WTC11 (cell line): ENCODE measurements around the gene POLR1G. TPM values are rescaled to one million over a fixed set of nuclear protein-coding genes. Genes with fewer than 3 reads are reported as not detected.
"Not testable (repeated sequence)": the region's sequence is repeated elsewhere in the genome, so short reads cannot be mapped to it uniquely, and the experiment has no call there.

Source experiments
- ATAC-seq: fragments of 200-7000 bp; cut with Tn5 transposase; 2 replicates; pipeline ENCODE4 v1.10.0; 2021; ENCODE audit warnings: mild to moderate bottlenecking, moderate library complexity
- CTCF ChIA-PET: fragments of 300-600 bp; sonication (Branson Sonifier 250); formaldehyde crosslinking; loops from one replicate; lab custom pipeline; 2021; ENCODE audit warnings: antibody characterized with exemption; lab: Charles Lee
- POLR2A ChIA-PET: fragments of 350-600 bp; sonication (Branson Sonifier 250); formaldehyde crosslinking; loops from one replicate; lab custom pipeline; 2021; ENCODE audit warnings: antibody characterized with exemption; lab: Charles Lee
- DNase-seq: peaks from one replicate; pipeline ENCODE4 v3.0.0; 2021; ENCODE audit warnings: low spot score
- H3K27ac Mint-ChIP-seq: 2 replicates; pipeline ENCODE4 v1.8.0; 2021; ENCODE audit warnings: mixed read lengths
- H3K27me3 Mint-ChIP-seq: 2 replicates; pipeline ENCODE4 v1.8.0; 2021; ENCODE audit warnings: low read depth, mild to moderate bottlenecking, moderate library complexity, mixed read lengths
- H3K36me3 Mint-ChIP-seq: 2 replicates; pipeline ENCODE4 v1.8.0; 2021; ENCODE audit warnings: mixed read lengths
- H3K4me1 Mint-ChIP-seq: 2 replicates; pipeline ENCODE4 v1.8.0; 2022; ENCODE audit warnings: mixed read lengths
- H3K4me3 Mint-ChIP-seq: 2 replicates; pipeline ENCODE4 v1.8.0; 2021; ENCODE audit warnings: mild to moderate bottlenecking, moderate library complexity, mixed read lengths
- H3K9me3 Mint-ChIP-seq: 2 replicates; pipeline ENCODE4 v1.8.0; 2021; ENCODE audit warnings: mixed read lengths
- AR ChIP-seq: fragments of 250-450 bp; sonication (Bioruptor Pico); IDR thresholded peaks from 2 replicates; pipeline ENCODE4 v1.9.0; 2021; ENCODE audit warnings: mild to moderate bottlenecking
- ATF2 ChIP-seq: sonication (generic); formaldehyde crosslinking; IDR thresholded peaks from 2 replicates; pipeline ENCODE4 v1.8.1; 2022; ENCODE audit warnings: low read depth, missing genetic modification reagents, borderline replicate concordance
- CREM ChIP-seq: sonication (generic); formaldehyde crosslinking; IDR thresholded peaks from 2 replicates; pipeline ENCODE4 v1.8.1; 2022; ENCODE audit warnings: mild to moderate bottlenecking, missing genetic modification reagents, moderate library complexity
- E2F4 ChIP-seq: sonication (generic); formaldehyde crosslinking; IDR thresholded peaks from 2 replicates; pipeline ENCODE4 v1.8.1; 2022; ENCODE audit warnings: low read depth, mild to moderate bottlenecking, moderate library complexity, missing genetic modification reagents, borderline replicate concordance
- EMX1 ChIP-seq: fragments of 250-450 bp; sonication (Bioruptor Pico); IDR thresholded peaks from 2 replicates; pipeline ENCODE4 v1.8.0; 2021; ENCODE audit warnings: mild to moderate bottlenecking
- HMGXB4 ChIP-seq: sonication (generic); formaldehyde crosslinking; IDR thresholded peaks from 2 replicates; pipeline ENCODE4 v1.8.1; 2023; ENCODE audit warnings: mild to moderate bottlenecking, moderate library complexity, missing genetic modification reagents
- KAT7 ChIP-seq: sonication (generic); formaldehyde crosslinking; IDR thresholded peaks from 2 replicates; pipeline ENCODE4 v1.8.1; 2023; ENCODE audit warnings: missing genetic modification reagents, mild to moderate bottlenecking, borderline replicate concordance
- NFE2L1 ChIP-seq: sonication (generic); formaldehyde crosslinking; IDR thresholded peaks from 2 replicates; pipeline ENCODE4 v1.8.1; 2023; ENCODE audit warnings: missing genetic modification reagents
- NR3C1 ChIP-seq: sonication (generic); formaldehyde crosslinking; conservative IDR thresholded peaks from 2 replicates; pipeline ENCODE4 v1.8.1; 2023; ENCODE audit warnings: low read depth, mild to moderate bottlenecking, missing genetic modification reagents
- RELA ChIP-seq: sonication (generic); formaldehyde crosslinking; IDR thresholded peaks from 2 replicates; pipeline ENCODE4 v1.8.1; 2022; ENCODE audit warnings: missing genetic modification reagents, mild to moderate bottlenecking, borderline replicate concordance
- TEAD4 ChIP-seq: sonication (generic); formaldehyde crosslinking; IDR thresholded peaks from 2 replicates; pipeline ENCODE4 v1.8.0; 2022; ENCODE audit warnings: mild to moderate bottlenecking, missing genetic modification reagents
- ZBTB21 ChIP-seq: sonication (generic); formaldehyde crosslinking; IDR thresholded peaks from 2 replicates; pipeline ENCODE4 v1.8.1; 2023; ENCODE audit warnings: mild to moderate bottlenecking, missing genetic modification reagents, borderline replicate concordance
- ZNF138 ChIP-seq: sonication (generic); formaldehyde crosslinking; conservative IDR thresholded peaks from 2 replicates; pipeline ENCODE4 v1.8.1; 2022; ENCODE audit warnings: mild to moderate bottlenecking, moderate library complexity, missing genetic modification reagents
- ZNF423 ChIP-seq: fragments of 250-450 bp; sonication (Bioruptor Pico); IDR thresholded peaks from 2 replicates; pipeline ENCODE4 v2.1.2; 2022; ENCODE audit warnings: mild to moderate bottlenecking, moderate library complexity
- total RNA-seq: library from RNA; stranded (reverse); gene quantifications from 3 replicates; pipeline ENCODE4 v1.2.3, GENCODE V29; 2021

The POLR1G gene
- total RNA-seq, 1 experiment from 2014 or later = 38.1 TPM

- TF ChIP-seq ATF2 (CRISPR knock-in tag) (no peak), AR (CRISPR knock-in tag) (peak; percentile 25; the same call in 1 of the 2 replicates), KAT7 (CRISPR knock-in tag) (no peak), ZNF138 (CRISPR knock-in tag) (no peak), ZBTB21 (CRISPR knock-in tag) (no peak), NFE2L1 (0 out of 2 replicates have a peak, but pooled peaks have one; percentile 45), HMGXB4 (no peak), NR3C1 (CRISPR knock-in tag) (no peak), E2F4 (CRISPR knock-in tag) (peak; percentile 53; the same call in 1 of the 2 replicates), CREM (no peak)
Observed at GRCh38 chr19:45405435-45406225, 814 bp upstream of the POLR1G start (continued).

- H3K27ac Mint-ChIP-seq = no peak overlapping the region
- no peak for TF ChIP-seq AR (CRISPR knock-in tag)
- no peak for TF ChIP-seq TEAD4 (CRISPR knock-in tag)
- no peak for TF ChIP-seq RELA (CRISPR knock-in tag)
- no peak for TF ChIP-seq EMX1 (CRISPR knock-in tag)
- no peak for TF ChIP-seq ZNF423 (CRISPR knock-in tag)
- POLR2A ChIA-PET = no interaction called here
- H3K36me3 Mint-ChIP-seq = peaks cover 20% of the 10 kb centered on the region
- DNase-seq = no peak
- H3K9me3 Mint-ChIP-seq = no peaks in the 10 kb centered on the region
- CTCF ChIA-PET = interaction anchor here (0.6 to 1.6 kb wide), 4 partner anchors 21 to 85 kb away, joined by 3 to 5 read pairs (median 4); no protein-coding TSS in a partner anchor
- H3K4me3 Mint-ChIP-seq = peak overlapping the region; percentile 96
- H3K27me3 Mint-ChIP-seq = peaks cover 7% of the 10 kb centered on the region; the same call in 1 of the 2 replicates
- H3K4me1 Mint-ChIP-seq = peaks cover 23% of the 10 kb centered on the region
- ATAC-seq = no peak
Observed at GRCh38 chr19:45407091-45407375, 589 bp downstream of the POLR1G start.

- H3K27me3 Mint-ChIP-seq, POLR2A ChIA-PET, ATAC-seq, H3K9me3 Mint-ChIP-seq, DNase-seq, H3K27ac Mint-ChIP-seq: not testable (repeated sequence)
- H3K36me3 Mint-ChIP-seq = peaks cover 20% of the 10 kb centered on the region
- peak overlapping the region; percentile 96 for H3K4me3 Mint-ChIP-seq
- peaks cover 20% of the 10 kb centered on the region for H3K4me1 Mint-ChIP-seq
- CTCF ChIA-PET = interaction anchor here (0.6 to 1.6 kb wide), 4 partner anchors 21 to 84 kb away, joined by 3 to 5 read pairs (median 4); no protein-coding TSS in a partner anchor
Observed at GRCh38 chr19:45407585-45407984, 1.1 kb downstream of the POLR1G start.
